K562 (cell line): ENCODE results near the gene BTD. TPM values are rescaled to one million over a fixed set of nuclear protein-coding genes. Genes with fewer than 3 reads are reported as not detected.

ENCODE experiments used
- ATAC-seq: fragments of 200-7000 bp; cut with Tn5 transposase; 3 replicates; pipeline ENCODE4 v1.9.1; 2020; ENCODE audit warnings: moderate library complexity
- BruUV-seq: library from RNA; stranded (reverse); fragments of 400-500 nt; replicated peaks from 2 replicates; lab custom pipeline; 2021; lab: Mats Ljungman, UMichigan
- CTCF ChIA-PET: fragments of 300-600 bp; formaldehyde crosslinking; extraction: SDS; loops from one replicate; lab custom pipeline; 2021; ENCODE audit warnings: low intra/inter-chr PET ratio; lab: Yijun Ruan, JAX
- POLR2A ChIA-PET: fragments of 300-600, 350-650 bp; sonication (Branson Sonifier 250); formaldehyde crosslinking; extraction: SDS; loops from one replicate; lab custom pipeline; 2021; ENCODE audit warnings: antibody characterized with exemption, inconsistent platforms; lab: Yijun Ruan, JAX
- DNase-seq, 4 experiments: peaks; one replicate each; pipeline versions ENCODE4 v3.0.0 to v3.0.0-alpha.2; 2011 to 2018; ENCODE audit warnings: low spot score in 3 of 4, mixed read lengths in 3 of 4; ENCODE audit errors: extremely low read depth in 1 of 4
- FAIRE-seq: peaks from 2 replicates; lab custom pipeline; 2011; peaks lifted over from hg19 to GRCh38; lab: Jason Lieb, UNC
- H2AFZ ChIP-seq: 2 replicates; pipeline ENCODE4 v1.6.0; 2011; ENCODE audit warnings: low read depth, low read length, control low read depth, inconsistent platforms
- H3K27ac ChIP-seq: fragments of 200-600 bp; 3 replicates; pipeline ENCODE4 v1.8.0; 2011; ENCODE audit warnings: low read depth, mild to moderate bottlenecking, control low read depth, inconsistent platforms, low read length, moderate library complexity, mixed read lengths; ENCODE audit errors: extremely low read depth
- H3K27me3 ChIP-seq, 2 experiments: fragments of 300-600 bp in 1 of 2; 2 replicates in 1 of 2; 3 replicates in 1 of 2; pipeline versions ENCODE4 v1.6.0 to v1.8.0; 2011; ENCODE audit warnings: inconsistent platforms in 2 of 2, low read length in 2 of 2, mild to moderate bottlenecking in 1 of 2, mixed read lengths in 1 of 2, moderate library complexity in 1 of 2; ENCODE audit not compliant: control insufficient read depth in 2 of 2, insufficient read depth in 2 of 2
- H3K36me3 ChIP-seq: fragments of 300-600 bp; 3 replicates; pipeline ENCODE4 v1.8.0; 2011; ENCODE audit warnings: mild to moderate bottlenecking, low read length, inconsistent platforms; ENCODE audit not compliant: control insufficient read depth, insufficient read depth
- H3K4me1 ChIP-seq, 2 experiments: fragments of 200-600 bp in 1 of 2; replicated peaks in 1 of 2; 2 replicates in 1 of 2; 3 replicates in 1 of 2; pipeline versions ENCODE4 v1.5.1 to v1.8.0; 2011; ENCODE audit warnings: inconsistent platforms in 2 of 2, low read length in 2 of 2, mild to moderate bottlenecking in 1 of 2, mixed read lengths in 1 of 2, moderate library complexity in 1 of 2; ENCODE audit not compliant: control insufficient read depth in 2 of 2, insufficient read depth in 2 of 2
- H3K4me2 ChIP-seq: 2 replicates; pipeline ENCODE4 v1.6.1; 2011; ENCODE audit warnings: low read length, control low read depth, inconsistent platforms, mixed read lengths; ENCODE audit not compliant: insufficient read depth
- H3K4me3 ChIP-seq: fragments of 200-600 bp; sonication (generic), shearing (Covaris generic); 2 replicates; pipeline ENCODE4 v1.5.1; 2016; ENCODE audit warnings: control low read depth, inconsistent platforms
- H3K79me2 ChIP-seq: fragments of 200-600 bp; 3 replicates; pipeline ENCODE4 v1.8.0; 2011; ENCODE audit warnings: low read length, inconsistent platforms; ENCODE audit not compliant: control insufficient read depth, insufficient read depth
- H3K9ac ChIP-seq, 2 experiments: 2 replicates each; pipeline versions ENCODE4 v1.6.0 to v1.6.1; 2011; ENCODE audit warnings: low read depth in 2 of 2, low read length in 2 of 2, control low read depth in 1 of 2, inconsistent platforms in 1 of 2, mild to moderate bottlenecking in 1 of 2, mixed read lengths in 1 of 2; ENCODE audit not compliant: insufficient read depth in 1 of 2
- H3K9me1 ChIP-seq: one replicate; pipeline ENCODE4 v1.6.0; 2011; ENCODE audit warnings: inconsistent platforms, mild to moderate bottlenecking, low read length, moderate library complexity; ENCODE audit not compliant: control insufficient read depth, insufficient read depth
- H3K9me3 ChIP-seq: replicated peaks from 2 replicates; pipeline ENCODE4 v1.5.1; 2011; ENCODE audit warnings: low read depth, low read length, inconsistent platforms; ENCODE audit not compliant: control insufficient read depth, insufficient read depth
- H4K20me1 ChIP-seq: replicated peaks from 2 replicates; pipeline ENCODE4 v1.6.1; 2011; ENCODE audit warnings: low read length, inconsistent platforms, mixed read lengths; ENCODE audit not compliant: control insufficient read depth, insufficient read depth
- CTCF ChIP-seq, 3 experiments: IDR thresholded peaks in 2 of 3; conservative IDR thresholded peaks in 1 of 3; 2 replicates each; pipeline ENCODE4 v1.5.1; 2011 to 2012; ENCODE audit warnings: low read length in 3 of 3, mild to moderate bottlenecking in 3 of 3, control low read depth in 2 of 3, improper control_type of control experiment in 1 of 3, inconsistent platforms in 1 of 3, low read depth in 1 of 3, mixed read lengths in 1 of 3, moderate library complexity in 1 of 3; ENCODE audit not compliant: insufficient read depth in 2 of 3
- MEF2D ChIP-seq: conservative IDR thresholded peaks from 2 replicates; pipeline ENCODE4 v1.6.1; 2016; ENCODE audit warnings: low read depth, missing genetic modification characterization, missing compliant biosample characterization
- NELFE ChIP-seq: IDR thresholded peaks from 2 replicates; pipeline ENCODE4 v1.6.1; 2011; ENCODE audit warnings: mild to moderate bottlenecking; ENCODE audit not compliant: insufficient read depth, insufficient read length
- ZBTB9 ChIP-seq: fragments of 450-650 bp; formaldehyde crosslinking; IDR thresholded peaks from 2 replicates; pipeline ENCODE4 v1.4.0; 2020; ENCODE audit warnings: mild to moderate bottlenecking, moderate library complexity
- WGBS: fragments of 100-300 bp; shearing (Covaris generic); methylation state at CpG from one replicate; pipeline ENCODE4 v1.1.6; 2016; ENCODE audit warnings: low coverage, mixed read lengths; ENCODE audit not compliant: insufficient coverage; ENCODE audit errors: missing lambda C conversion rate; 5-methylcytosine and 5-hydroxymethylcytosine counted together
- in situ Hi-C: fragments of 300-500 bp; cut with MboI; formaldehyde crosslinking; loops from 4 replicates; pipeline ENCODE4 v1.15.0; 2018; ENCODE audit warnings: inconsistent platforms, mixed read lengths
- intact Hi-C: fragments of 100-400 bp; cut with micrococcal nuclease; formaldehyde crosslinking; loops from 2 replicates; pipeline ENCODE4 v1.14.2; 2022
- polyA plus RNA-seq, 8 experiments: library from polyadenylated mRNA; depleted of rRNA in 4 of 8; stranded (reverse) in 5 of 8; unstranded in 3 of 8; fragments of >200 nt; fragmentation: Nextera tagmentation in 2 of 8; fragmentation: Illumina TruSeq in 1 of 8; extraction: Ambion mirVana in 2 of 8; extraction: Trizol in 1 of 8; gene quantifications; 2 replicates each; pipeline versions ENCODE4 v1.2.1 to v1.2.3, GENCODE V29; 2011 to 2014; ENCODE audit warnings: inconsistent platforms in 1 of 8, missing spikeins in 1 of 8
- total RNA-seq, 7 experiments: library from RNA; depleted of rRNA in 6 of 7; stranded (reverse); fragments of >200 nt in 6 of 7; fragmentation: Illumina TruSeq in 2 of 7; extraction: Trizol in 2 of 7; gene quantifications; 2 replicates each; pipeline versions ENCODE4 v1.2.1 to v1.2.3, GENCODE V29; 2011 to 2021; ENCODE audit warnings: low replicate concordance in 1 of 7

The BTD gene
- total and polyA plus RNA-seq, 9 of the 15 experiments (the other 6 are each of a cell fraction or from before 2014, with no cell fraction given) = 6.6 to 26.2 (median 10.6) TPM

GRCh38 chr3:15693355-15693754 is 91.8 kb downstream of the BTD start:
- Histone ChIP-seq H3K4me3 (no peak overlapping the region), H3K27ac (no peak overlapping the region), H3K4me2 (no peak overlapping the region), H3K9me3 (no peaks in the 10 kb centered on the region), H4K20me1 (no peaks in the 10 kb centered on the region), H3K27me3 (no peaks in the 10 kb centered on the region), H3K36me3 (peaks cover 56% of the 10 kb centered on the region; the same call in 2 of the 3 replicates), H3K9ac (no peak overlapping the region), H3K4me1 (no peaks in the 10 kb centered on the region), H3K79me2 (no peaks in the 10 kb centered on the region), H2AFZ (no peak overlapping the region), H3K9me1 (no peaks in the 10 kb centered on the region)
- FAIRE-seq (no peak), DNase-seq (no peak), ATAC-seq (peak; percentile 50; the same call in 2 of the 3 replicates)
- intact Hi-C loops (no loop called here), in situ Hi-C loops (no loop called here)
- CTCF ChIA-PET = interaction anchor here (1.4 kb wide), 1 partner anchor 119 kb away, joined by 4 read pairs; no protein-coding TSS in a partner anchor
- POLR2A ChIA-PET = no interaction called here
- WGBS = 0% methylated on average over 1 of the region's 1 CpG
- no peak for TF ChIP-seq MEF2D
- TF ChIP-seq ZBTB9 (CRISPR knock-in tag) = no peak
- no peak for TF ChIP-seq NELFE
- peak in 2 of 3 experiments; percentile 9 to 20; a peak in 2 of 6 replicates for TF ChIP-seq CTCF (IDR thresholded peaks at IDR 0.05 in 2 of 3, conservative IDR thresholded peaks at IDR 0.05 in 1 of 3; ENCODE audit: insufficient read depth in 2 of 3, low read depth in 1 of 3, low read length in 3 of 3)
- TSS peak; percentile 4 for BruUV-seq
